ENCODE data around the gene SLC38A5. TPM values are rescaled to one million over a fixed set of nuclear protein-coding genes. Genes with fewer than 3 reads are reported as not detected.

Gene SLC38A5
- total and polyA plus RNA-seq, 9 of the 15 experiments (the other 6 are each of a cell fraction or from before 2014, with no cell fraction given), result 9.3 to 228 (median 142) TPM

DNA sequence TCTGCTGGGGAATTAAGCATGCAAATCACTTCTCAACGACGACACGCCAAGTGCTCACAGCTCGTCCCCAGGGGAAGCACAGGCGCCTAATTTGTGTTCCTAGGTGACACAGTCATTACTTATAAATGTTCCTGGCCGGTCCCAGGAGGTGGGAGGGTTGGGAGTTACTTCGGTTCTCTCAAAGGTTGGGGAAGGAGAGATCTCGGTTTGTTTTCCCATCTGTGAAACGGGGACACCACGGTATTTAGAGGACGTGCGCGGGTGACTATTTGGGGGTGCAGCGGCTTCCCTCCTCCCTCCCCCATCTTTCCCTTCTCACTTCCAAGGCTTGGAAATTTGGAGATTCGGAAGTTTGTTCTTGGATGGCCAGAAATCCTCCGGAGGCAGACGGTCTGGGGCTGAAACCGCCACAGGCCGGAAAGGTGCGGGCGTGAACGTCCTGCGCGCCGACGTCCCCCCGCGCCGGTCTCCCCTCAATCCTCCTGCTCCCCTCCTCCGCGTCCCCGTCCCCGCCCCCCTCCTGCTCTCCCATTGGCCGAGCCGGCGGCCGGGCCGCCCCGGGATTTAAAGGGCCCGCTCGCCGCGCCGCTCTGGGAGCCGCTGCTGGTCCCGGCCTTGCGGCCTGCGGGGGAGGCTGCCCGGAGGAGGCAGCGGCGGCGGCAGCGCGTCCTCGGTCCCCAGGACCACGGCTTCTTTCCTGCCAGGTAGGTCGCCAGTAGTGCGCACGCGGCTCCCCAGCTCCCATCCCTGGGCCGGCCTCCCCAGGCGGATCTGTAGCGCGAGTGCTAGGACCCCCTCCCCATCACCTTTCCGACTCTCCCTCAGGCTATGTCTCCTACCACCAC, 38.6 kb upstream of the SLC38A5 start, which contains the start of gene PORCN (continued):
- TF ChIP-seq, protein P1, sequence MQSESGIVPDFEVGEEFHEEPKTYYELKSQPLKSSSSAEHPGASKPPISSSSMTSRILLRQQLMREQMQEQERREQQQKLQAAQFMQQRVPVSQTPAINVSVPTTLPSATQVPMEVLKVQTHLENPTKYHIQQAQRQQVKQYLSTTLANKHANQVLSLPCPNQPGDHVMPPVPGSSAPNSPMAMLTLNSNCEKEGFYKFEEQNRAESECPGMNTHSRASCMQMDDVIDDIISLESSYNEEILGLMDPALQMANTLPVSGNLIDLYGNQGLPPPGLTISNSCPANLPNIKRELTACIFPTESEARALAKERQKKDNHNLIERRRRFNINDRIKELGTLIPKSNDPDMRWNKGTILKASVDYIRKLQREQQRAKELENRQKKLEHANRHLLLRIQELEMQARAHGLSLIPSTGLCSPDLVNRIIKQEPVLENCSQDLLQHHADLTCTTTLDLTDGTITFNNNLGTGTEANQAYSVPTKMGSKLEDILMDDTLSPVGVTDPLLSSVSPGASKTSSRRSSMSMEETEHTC (IDR thresholded peaks at IDR 0.05), result no peak
- TF ChIP-seq ZNF324 (CRISPR knock-in tag; IDR thresholded peaks at IDR 0.05) (no peak), KDM1A (IDR thresholded peaks at IDR 0.05) (0 out of 4 replicates have a peak, but pooled peaks of 1 of the 2 experiments have one; percentile 3), PRMT5 (CRISPR knock-in tag; IDR thresholded peaks at IDR 0.05) (no peak), SETDB1 (IDR thresholded peaks at IDR 0.05; ENCODE audit: low read length) (no peak), PRPF4 (IDR thresholded peaks at IDR 0.05; ENCODE audit: insufficient read depth, low read depth, low read length, poor library complexity, severe bottlenecking) (no peak), ZC3H11A (IDR thresholded peaks at IDR 0.05; ENCODE audit: low read depth, low read length) (no peak), SIRT6 (IDR thresholded peaks at IDR 0.05; ENCODE audit: low read depth, low read length) (no peak), SIN3A (IDR thresholded peaks at IDR 0.05; ENCODE audit: borderline replicate concordance in 2 of 2, control insufficient read depth in 1 of 2, low read depth in 2 of 2, low read length in 2 of 2) (peak; percentile 17 to 62; a peak in 1 of 4 replicates), NR3C1 (CRISPR knock-in tag; IDR thresholded peaks at IDR 0.05) (no peak), NFXL1 (CRISPR knock-in tag; IDR thresholded peaks at IDR 0.05) (no peak)
- TF ChIP-seq, protein P2, sequence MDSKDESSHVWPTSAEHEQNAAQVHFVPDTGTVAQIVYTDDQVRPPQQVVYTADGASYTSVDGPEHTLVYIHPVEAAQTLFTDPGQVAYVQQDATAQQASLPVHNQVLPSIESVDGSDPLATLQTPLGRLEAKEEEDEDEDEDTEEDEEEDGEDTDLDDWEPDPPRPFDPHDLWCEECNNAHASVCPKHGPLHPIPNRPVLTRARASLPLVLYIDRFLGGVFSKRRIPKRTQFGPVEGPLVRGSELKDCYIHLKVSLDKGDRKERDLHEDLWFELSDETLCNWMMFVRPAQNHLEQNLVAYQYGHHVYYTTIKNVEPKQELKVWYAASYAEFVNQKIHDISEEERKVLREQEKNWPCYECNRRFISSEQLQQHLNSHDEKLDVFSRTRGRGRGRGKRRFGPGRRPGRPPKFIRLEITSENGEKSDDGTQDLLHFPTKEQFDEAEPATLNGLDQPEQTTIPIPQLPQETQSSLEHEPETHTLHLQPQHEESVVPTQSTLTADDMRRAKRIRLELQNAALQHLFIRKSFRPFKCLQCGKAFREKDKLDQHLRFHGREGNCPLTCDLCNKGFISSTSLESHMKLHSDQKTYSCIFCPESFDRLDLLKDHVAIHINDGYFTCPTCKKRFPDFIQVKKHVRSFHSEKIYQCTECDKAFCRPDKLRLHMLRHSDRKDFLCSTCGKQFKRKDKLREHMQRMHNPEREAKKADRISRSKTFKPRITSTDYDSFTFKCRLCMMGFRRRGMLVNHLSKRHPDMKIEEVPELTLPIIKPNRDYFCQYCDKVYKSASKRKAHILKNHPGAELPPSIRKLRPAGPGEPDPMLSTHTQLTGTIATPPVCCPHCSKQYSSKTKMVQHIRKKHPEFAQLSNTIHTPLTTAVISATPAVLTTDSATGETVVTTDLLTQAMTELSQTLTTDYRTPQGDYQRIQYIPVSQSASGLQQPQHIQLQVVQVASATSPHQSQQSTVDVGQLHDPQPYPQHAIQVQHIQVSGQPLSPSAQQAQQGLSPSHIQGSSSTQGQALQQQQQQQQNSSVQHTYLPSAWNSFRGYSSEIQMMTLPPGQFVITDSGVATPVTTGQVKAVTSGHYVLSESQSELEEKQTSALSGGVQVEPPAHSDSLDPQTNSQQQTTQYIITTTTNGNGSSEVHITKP (IDR thresholded peaks at IDR 0.05; ENCODE audit: partially characterized antibody), result no peak
- TF ChIP-seq, protein P3, sequence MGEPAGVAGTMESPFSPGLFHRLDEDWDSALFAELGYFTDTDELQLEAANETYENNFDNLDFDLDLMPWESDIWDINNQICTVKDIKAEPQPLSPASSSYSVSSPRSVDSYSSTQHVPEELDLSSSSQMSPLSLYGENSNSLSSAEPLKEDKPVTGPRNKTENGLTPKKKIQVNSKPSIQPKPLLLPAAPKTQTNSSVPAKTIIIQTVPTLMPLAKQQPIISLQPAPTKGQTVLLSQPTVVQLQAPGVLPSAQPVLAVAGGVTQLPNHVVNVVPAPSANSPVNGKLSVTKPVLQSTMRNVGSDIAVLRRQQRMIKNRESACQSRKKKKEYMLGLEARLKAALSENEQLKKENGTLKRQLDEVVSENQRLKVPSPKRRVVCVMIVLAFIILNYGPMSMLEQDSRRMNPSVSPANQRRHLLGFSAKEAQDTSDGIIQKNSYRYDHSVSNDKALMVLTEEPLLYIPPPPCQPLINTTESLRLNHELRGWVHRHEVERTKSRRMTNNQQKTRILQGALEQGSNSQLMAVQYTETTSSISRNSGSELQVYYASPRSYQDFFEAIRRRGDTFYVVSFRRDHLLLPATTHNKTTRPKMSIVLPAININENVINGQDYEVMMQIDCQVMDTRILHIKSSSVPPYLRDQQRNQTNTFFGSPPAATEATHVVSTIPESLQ (CRISPR knock-in tag; IDR thresholded peaks at IDR 0.05), result no peak
- TF ChIP-seq, protein P4, sequence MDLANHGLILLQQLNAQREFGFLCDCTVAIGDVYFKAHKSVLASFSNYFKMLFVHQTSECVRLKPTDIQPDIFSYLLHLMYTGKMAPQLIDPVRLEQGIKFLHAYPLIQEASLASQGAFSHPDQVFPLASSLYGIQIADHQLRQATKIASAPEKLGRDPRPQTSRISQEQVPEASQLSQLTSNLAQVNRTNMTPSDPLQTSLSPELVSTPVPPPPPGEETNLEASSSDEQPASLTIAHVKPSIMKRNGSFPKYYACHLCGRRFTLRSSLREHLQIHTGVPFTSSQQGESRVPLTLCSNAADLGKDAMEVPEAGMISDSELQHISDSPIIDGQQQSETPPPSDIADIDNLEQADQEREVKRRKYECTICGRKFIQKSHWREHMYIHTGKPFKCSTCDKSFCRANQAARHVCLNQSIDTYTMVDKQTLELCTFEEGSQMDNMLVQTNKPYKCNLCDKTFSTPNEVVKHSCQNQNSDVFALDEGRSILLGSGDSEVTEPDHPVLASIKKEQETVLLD (IDR thresholded peaks at IDR 0.05), result peak; percentile 53; the same call in 1 of the 2 replicates
- TF ChIP-seq, protein P5, sequence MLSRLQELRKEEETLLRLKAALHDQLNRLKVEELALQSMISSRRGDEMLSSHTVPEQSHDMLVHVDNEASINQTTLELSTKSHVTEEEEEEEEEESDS (CRISPR knock-in tag; IDR thresholded peaks at IDR 0.05), result no peak
- TF ChIP-seq, protein P6, sequence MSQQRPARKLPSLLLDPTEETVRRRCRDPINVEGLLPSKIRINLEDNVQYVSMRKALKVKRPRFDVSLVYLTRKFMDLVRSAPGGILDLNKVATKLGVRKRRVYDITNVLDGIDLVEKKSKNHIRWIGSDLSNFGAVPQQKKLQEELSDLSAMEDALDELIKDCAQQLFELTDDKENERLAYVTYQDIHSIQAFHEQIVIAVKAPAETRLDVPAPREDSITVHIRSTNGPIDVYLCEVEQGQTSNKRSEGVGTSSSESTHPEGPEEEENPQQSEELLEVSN (IDR thresholded peaks at IDR 0.05; ENCODE audit: borderline replicate concordance in 1 of 2, extremely low read depth in 1 of 2, insufficient read depth in 1 of 2, insufficient read length in 1 of 2, low read depth in 1 of 2, low read length in 1 of 2, poor library complexity in 1 of 2, severe bottlenecking in 1 of 2), result no peak

All from K562 (cell line).